GM12878 (cell line): ENCODE data around the gene SIM2. TPM values are rescaled to one million over a fixed set of nuclear protein-coding genes. Genes with fewer than 3 reads are reported as not detected.

Experiments used
- ATAC-seq: fragments of 200-7000 bp; cut with Tn5 transposase; 3 replicates; pipeline ENCODE4 v1.9.1; 2020; ENCODE audit warnings: mild to moderate bottlenecking, moderate library complexity
- BruUV-seq: library from RNA; stranded (reverse); fragments of 400-500 nt; replicated peaks from 2 replicates; lab custom pipeline; 2021; lab: Mats Ljungman, UMichigan
- CTCF ChIA-PET: fragments of 300-600 bp; sonication (Branson Sonifier 250); formaldehyde crosslinking; extraction: SDS; loops from one replicate; lab custom pipeline; 2021; ENCODE audit warnings: inconsistent platforms; lab: Yijun Ruan, JAX
- POLR2A ChIA-PET: fragments of 350-600 bp; formaldehyde crosslinking; extraction: SDS; loops from one replicate; lab custom pipeline; 2021; ENCODE audit warnings: inconsistent platforms; lab: Charles Lee
- RAD21 ChIA-PET: fragments of 300-600 bp; sonication (Branson Sonifier 250); formaldehyde crosslinking; loops from one replicate; lab custom pipeline; 2023; ENCODE audit warnings: antibody characterized with exemption; ENCODE audit not compliant: unreplicated experiment; lab: Charles Lee
- SMC1A ChIA-PET: fragments of 300-600 bp; sonication (Branson Sonifier 250); formaldehyde crosslinking; loops from one replicate; lab custom pipeline; 2023; ENCODE audit not compliant: unreplicated experiment, uncharacterized antibody; lab: Charles Lee
- DNase-seq: peaks from one replicate; pipeline ENCODE4 v3.0.0-alpha.2; 2011; ENCODE audit warnings: low read depth, low spot score
- FAIRE-seq: peaks from 3 replicates; lab custom pipeline; 2011; peaks lifted over from hg19 to GRCh38; lab: Jason Lieb, UNC
- H2AFZ ChIP-seq: 2 replicates; pipeline ENCODE4 v1.6.0; 2011; ENCODE audit warnings: low read depth, low read length, control low read depth; ENCODE audit not compliant: control insufficient read depth
- H3K27ac ChIP-seq: 2 replicates; pipeline ENCODE4 v1.5.1; 2011; ENCODE audit warnings: control low read depth; ENCODE audit not compliant: control insufficient read depth, insufficient read depth
- H3K27me3 ChIP-seq, 2 experiments: replicated peaks in 1 of 2; 2 replicates each; pipeline versions ENCODE4 v1.6.0 to v1.6.1; 2011; ENCODE audit warnings: low read length in 1 of 2; ENCODE audit not compliant: control insufficient read depth in 2 of 2, insufficient read depth in 2 of 2
- H3K36me3 ChIP-seq, 2 experiments: 2 replicates each; pipeline ENCODE4 v1.5.1; 2011; ENCODE audit warnings: low read length in 1 of 2; ENCODE audit not compliant: control insufficient read depth in 2 of 2, insufficient read depth in 2 of 2
- H3K4me1 ChIP-seq: 2 replicates; pipeline ENCODE4 v1.6.1; 2011; ENCODE audit warnings: mild to moderate bottlenecking, low read length, moderate library complexity, mixed read lengths; ENCODE audit not compliant: control insufficient read depth, insufficient read depth
- H3K4me2 ChIP-seq: 2 replicates; pipeline ENCODE4 v1.6.0; 2011; ENCODE audit warnings: control low read depth; ENCODE audit not compliant: control insufficient read depth, insufficient read depth
- H3K4me3 ChIP-seq: fragments of 200-600 bp; sonication (generic); 2 replicates; pipeline ENCODE4 v1.5.1; 2016
- H3K79me2 ChIP-seq: 2 replicates; pipeline ENCODE4 v1.6.0; 2011; ENCODE audit warnings: low read length; ENCODE audit not compliant: control insufficient read depth, insufficient read depth
- H3K9ac ChIP-seq: 2 replicates; pipeline ENCODE4 v1.8.0; 2011; ENCODE audit warnings: low read length, control low read depth, mixed read lengths; ENCODE audit not compliant: control insufficient read depth, insufficient read depth
- H3K9me3 ChIP-seq: replicated peaks from 3 replicates; pipeline ENCODE4 v1.5.1; 2011; ENCODE audit warnings: mild to moderate bottlenecking, low read length; ENCODE audit not compliant: control insufficient read depth, insufficient read depth
- H4K20me1 ChIP-seq: 2 replicates; pipeline ENCODE4 v1.6.0; 2011; ENCODE audit not compliant: control insufficient read depth, insufficient read depth
- IKZF2 ChIP-seq, 2 experiments: fragments of 450-650 bp; IDR thresholded peaks; 2 replicates each; pipeline ENCODE4 v1.6.1; 2017; ENCODE audit warnings: mild to moderate bottlenecking in 2 of 2, moderate library complexity in 2 of 2
- KLF5 ChIP-seq: fragments of 450-650 bp; IDR thresholded peaks from 2 replicates; pipeline ENCODE4 v1.6.1; 2014; ENCODE audit warnings: mild to moderate bottlenecking; ENCODE audit not compliant: partially characterized antibody
- MYB ChIP-seq: fragments of 150-350 bp; IDR thresholded peaks from 2 replicates; pipeline ENCODE4 v1.6.1; 2014; ENCODE audit warnings: mild to moderate bottlenecking, low read depth, low read length, borderline replicate concordance
- PML ChIP-seq: IDR thresholded peaks from 2 replicates; pipeline ENCODE4 v1.6.1; 2012; ENCODE audit warnings: low read length, inconsistent platforms
- POLR2AphosphoS5 ChIP-seq: IDR thresholded peaks from 2 replicates; pipeline ENCODE4 v1.6.1; 2011; ENCODE audit warnings: mild to moderate bottlenecking, low read length, inconsistent platforms
- RCOR1 ChIP-seq: conservative IDR thresholded peaks from 2 replicates; pipeline ENCODE4 v1.6.1; 2012; ENCODE audit warnings: low read depth, low read length, improper control_type of control experiment
- SMARCA5 ChIP-seq: fragments of 450-650 bp; IDR thresholded peaks from 2 replicates; pipeline ENCODE4 v1.6.1; 2017; ENCODE audit warnings: mild to moderate bottlenecking
- SUPT20H ChIP-seq: IDR thresholded peaks from 2 replicates; pipeline ENCODE4 v1.6.1; 2011; ENCODE audit warnings: low read depth, mild to moderate bottlenecking, low read length, moderate library complexity, borderline replicate concordance; ENCODE audit not compliant: control insufficient read depth
- ZBED1 ChIP-seq: IDR thresholded peaks from 2 replicates; pipeline ENCODE4 v1.6.1; 2016; ENCODE audit warnings: borderline replicate concordance
- WGBS: methylation state at CpG from one replicate; pipeline ENCODE4 v1.1.6; 2016; ENCODE audit warnings: low lambda C conversion rate; ENCODE audit not compliant: insufficient replicate concordance, insufficient coverage; ENCODE audit errors: missing lambda C conversion rate; 5-methylcytosine and 5-hydroxymethylcytosine counted together
- in situ Hi-C: fragments of 300-500 bp; cut with MboI; formaldehyde crosslinking; loops from 9 replicates; pipeline ENCODE4 v1.14.3; 2018; ENCODE audit warnings: mixed read lengths
- intact Hi-C: fragments of 100-400 bp; cut with micrococcal nuclease; formaldehyde crosslinking; loops from one replicate; pipeline ENCODE4 v1.14.2; 2022; ENCODE audit not compliant: unreplicated experiment
- polyA plus RNA-seq, 11 experiments: library from polyadenylated mRNA; depleted of rRNA in 4 of 11; unstranded in 6 of 11; stranded (reverse) in 5 of 11; fragments of >200 nt; fragmentation: Nextera tagmentation in 4 of 11; fragmentation: Illumina TruSeq in 1 of 11; extraction: Ambion mirVana in 4 of 11; extraction: Trizol in 1 of 11; gene quantifications; 1 replicate in 1 of 11; 2 replicates in 10 of 11; pipeline versions ENCODE4 v1.2.1 to v1.2.3, GENCODE V29; 2011 to 2016; ENCODE audit warnings: inconsistent platforms in 2 of 11, missing spikeins in 2 of 11, low read depth in 1 of 11
- total RNA-seq, 4 experiments: library from RNA; depleted of rRNA in 3 of 4; stranded (reverse); fragments of >200 nt in 3 of 4; fragmentation: Illumina TruSeq in 1 of 4; extraction: Trizol in 1 of 4; gene quantifications; 2 replicates each; pipeline versions ENCODE4 v1.2.1 to v1.2.3, GENCODE V29; 2013 to 2021
- TF ChIP-seq, protein P1 (sequence below): fragments of 150-350 bp; IDR thresholded peaks from 2 replicates; pipeline ENCODE4 v1.6.1; 2016; ENCODE audit warnings: low read depth, low read length
- TF ChIP-seq, protein P2 (sequence below): IDR thresholded peaks from 2 replicates; pipeline ENCODE4 v1.6.1; 2012; ENCODE audit warnings: low read depth, low read length, improper control_type of control experiment
- TF ChIP-seq, protein P3 (sequence below): fragments of 450-650 bp; IDR thresholded peaks from 2 replicates; pipeline ENCODE4 v1.6.1; 2016; ENCODE audit warnings: mild to moderate bottlenecking, moderate library complexity, borderline replicate concordance
- TF ChIP-seq, protein P4 (sequence below): IDR thresholded peaks from 2 replicates; pipeline ENCODE4 v1.6.1; 2011; ENCODE audit warnings: borderline replicate concordance, low read depth, mild to moderate bottlenecking, moderate library complexity, mixed read lengths, low read length; ENCODE audit not compliant: insufficient read depth; ENCODE audit errors: extremely low read length
- TF ChIP-seq, protein P5 (sequence below): fragments of 450-650 bp; IDR thresholded peaks from 2 replicates; pipeline ENCODE4 v1.6.1; 2017; ENCODE audit warnings: borderline replicate concordance

The SIM2 gene
- total and polyA plus RNA-seq, 10 of the 15 experiments (the other 5 are each of a cell fraction or from before 2014, with no cell fraction given): 0.02 to 0.15 (median 0.05) TPM; not detected in 7

DNA sequence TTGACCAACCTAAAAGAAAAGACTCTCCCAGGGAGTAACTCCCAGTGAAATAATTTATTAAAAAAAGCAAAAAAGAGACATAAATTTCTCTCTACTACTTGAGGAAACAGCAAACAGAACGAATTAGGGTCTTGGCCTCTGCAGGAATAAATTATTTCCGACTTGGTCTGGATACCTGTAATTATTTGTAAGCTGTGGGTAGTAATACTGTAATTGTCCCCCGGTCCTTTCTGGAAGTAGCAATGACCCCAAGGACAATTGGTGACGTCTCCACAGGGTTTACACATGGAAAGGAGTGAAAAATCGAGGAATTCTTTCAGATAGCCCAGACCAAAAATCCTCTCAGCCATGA is 3.7 kb upstream of the SIM2 start:
- H3K27ac ChIP-seq: no peak overlapping the region
- H4K20me1 ChIP-seq: no peaks in the 10 kb centered on the region
- intact Hi-C loops (no loop called here), in situ Hi-C loops (no loop called here)
- H3K9me3 ChIP-seq: no peaks in the 10 kb centered on the region; the same call in 2 of the 3 replicates
- DNase-seq: no peak
- H2AFZ ChIP-seq: no peak overlapping the region
- no peaks in the 10 kb centered on the region for H3K79me2 ChIP-seq
- ChIA-PET CTCF (no interaction called here), SMC1A (no interaction called here), RAD21 (no interaction called here), POLR2A (no interaction called here)
- no peak overlapping the region for H3K9ac ChIP-seq
- H3K4me2 ChIP-seq: no peak overlapping the region
- H3K4me3 ChIP-seq: no peak overlapping the region
- WGBS: 10% methylated on average over 5 of the region's 5 CpGs
- peaks cover 15 to 42% of the 10 kb centered on the region in 2 experiments for H3K27me3 ChIP-seq
- BruUV-seq: no TSS peak
- no peak for FAIRE-seq
- no peaks in the 10 kb centered on the region for H3K36me3 ChIP-seq
- ATAC-seq: no peak
- no peaks in the 10 kb centered on the region for H3K4me1 ChIP-seq
- TF ChIP-seq ZBED1: no peak
- no peak for TF ChIP-seq SMARCA5
- no peak for TF ChIP-seq MYB
- TF ChIP-seq, protein P1, sequence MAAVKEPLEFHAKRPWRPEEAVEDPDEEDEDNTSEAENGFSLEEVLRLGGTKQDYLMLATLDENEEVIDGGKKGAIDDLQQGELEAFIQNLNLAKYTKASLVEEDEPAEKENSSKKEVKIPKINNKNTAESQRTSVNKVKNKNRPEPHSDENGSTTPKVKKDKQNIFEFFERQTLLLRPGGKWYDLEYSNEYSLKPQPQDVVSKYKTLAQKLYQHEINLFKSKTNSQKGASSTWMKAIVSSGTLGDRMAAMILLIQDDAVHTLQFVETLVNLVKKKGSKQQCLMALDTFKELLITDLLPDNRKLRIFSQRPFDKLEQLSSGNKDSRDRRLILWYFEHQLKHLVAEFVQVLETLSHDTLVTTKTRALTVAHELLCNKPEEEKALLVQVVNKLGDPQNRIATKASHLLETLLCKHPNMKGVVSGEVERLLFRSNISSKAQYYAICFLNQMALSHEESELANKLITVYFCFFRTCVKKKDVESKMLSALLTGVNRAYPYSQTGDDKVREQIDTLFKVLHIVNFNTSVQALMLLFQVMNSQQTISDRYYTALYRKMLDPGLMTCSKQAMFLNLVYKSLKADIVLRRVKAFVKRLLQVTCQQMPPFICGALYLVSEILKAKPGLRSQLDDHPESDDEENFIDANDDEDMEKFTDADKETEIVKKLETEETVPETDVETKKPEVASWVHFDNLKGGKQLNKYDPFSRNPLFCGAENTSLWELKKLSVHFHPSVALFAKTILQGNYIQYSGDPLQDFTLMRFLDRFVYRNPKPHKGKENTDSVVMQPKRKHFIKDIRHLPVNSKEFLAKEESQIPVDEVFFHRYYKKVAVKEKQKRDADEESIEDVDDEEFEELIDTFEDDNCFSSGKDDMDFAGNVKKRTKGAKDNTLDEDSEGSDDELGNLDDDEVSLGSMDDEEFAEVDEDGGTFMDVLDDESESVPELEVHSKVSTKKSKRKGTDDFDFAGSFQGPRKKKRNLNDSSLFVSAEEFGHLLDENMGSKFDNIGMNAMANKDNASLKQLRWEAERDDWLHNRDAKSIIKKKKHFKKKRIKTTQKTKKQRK: no peak
- TF ChIP-seq, protein P2, sequence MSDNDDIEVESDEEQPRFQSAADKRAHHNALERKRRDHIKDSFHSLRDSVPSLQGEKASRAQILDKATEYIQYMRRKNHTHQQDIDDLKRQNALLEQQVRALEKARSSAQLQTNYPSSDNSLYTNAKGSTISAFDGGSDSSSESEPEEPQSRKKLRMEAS: no peak
- no peak for TF ChIP-seq KLF5
- TF ChIP-seq, protein P3, sequence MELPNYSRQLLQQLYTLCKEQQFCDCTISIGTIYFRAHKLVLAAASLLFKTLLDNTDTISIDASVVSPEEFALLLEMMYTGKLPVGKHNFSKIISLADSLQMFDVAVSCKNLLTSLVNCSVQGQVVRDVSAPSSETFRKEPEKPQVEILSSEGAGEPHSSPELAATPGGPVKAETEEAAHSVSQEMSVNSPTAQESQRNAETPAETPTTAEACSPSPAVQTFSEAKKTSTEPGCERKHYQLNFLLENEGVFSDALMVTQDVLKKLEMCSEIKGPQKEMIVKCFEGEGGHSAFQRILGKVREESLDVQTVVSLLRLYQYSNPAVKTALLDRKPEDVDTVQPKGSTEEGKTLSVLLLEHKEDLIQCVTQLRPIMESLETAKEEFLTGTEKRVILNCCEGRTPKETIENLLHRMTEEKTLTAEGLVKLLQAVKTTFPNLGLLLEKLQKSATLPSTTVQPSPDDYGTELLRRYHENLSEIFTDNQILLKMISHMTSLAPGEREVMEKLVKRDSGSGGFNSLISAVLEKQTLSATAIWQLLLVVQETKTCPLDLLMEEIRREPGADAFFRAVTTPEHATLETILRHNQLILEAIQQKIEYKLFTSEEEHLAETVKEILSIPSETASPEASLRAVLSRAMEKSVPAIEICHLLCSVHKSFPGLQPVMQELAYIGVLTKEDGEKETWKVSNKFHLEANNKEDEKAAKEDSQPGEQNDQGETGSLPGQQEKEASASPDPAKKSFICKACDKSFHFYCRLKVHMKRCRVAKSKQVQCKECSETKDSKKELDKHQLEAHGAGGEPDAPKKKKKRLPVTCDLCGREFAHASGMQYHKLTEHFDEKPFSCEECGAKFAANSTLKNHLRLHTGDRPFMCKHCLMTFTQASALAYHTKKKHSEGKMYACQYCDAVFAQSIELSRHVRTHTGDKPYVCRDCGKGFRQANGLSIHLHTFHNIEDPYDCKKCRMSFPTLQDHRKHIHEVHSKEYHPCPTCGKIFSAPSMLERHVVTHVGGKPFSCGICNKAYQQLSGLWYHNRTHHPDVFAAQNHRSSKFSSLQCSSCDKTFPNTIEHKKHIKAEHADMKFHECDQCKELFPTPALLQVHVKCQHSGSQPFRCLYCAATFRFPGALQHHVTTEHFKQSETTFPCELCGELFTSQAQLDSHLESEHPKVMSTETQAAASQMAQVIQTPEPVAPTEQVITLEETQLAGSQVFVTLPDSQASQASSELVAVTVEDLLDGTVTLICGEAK: no peak
- TF ChIP-seq, protein P4, sequence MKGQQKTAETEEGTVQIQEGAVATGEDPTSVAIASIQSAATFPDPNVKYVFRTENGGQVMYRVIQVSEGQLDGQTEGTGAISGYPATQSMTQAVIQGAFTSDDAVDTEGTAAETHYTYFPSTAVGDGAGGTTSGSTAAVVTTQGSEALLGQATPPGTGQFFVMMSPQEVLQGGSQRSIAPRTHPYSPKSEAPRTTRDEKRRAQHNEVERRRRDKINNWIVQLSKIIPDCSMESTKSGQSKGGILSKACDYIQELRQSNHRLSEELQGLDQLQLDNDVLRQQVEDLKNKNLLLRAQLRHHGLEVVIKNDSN: no peak
- no peak for TF ChIP-seq RCOR1
- no peak for TF ChIP-seq POLR2AphosphoS5
- TF ChIP-seq PML: no peak
- TF ChIP-seq, protein P5, sequence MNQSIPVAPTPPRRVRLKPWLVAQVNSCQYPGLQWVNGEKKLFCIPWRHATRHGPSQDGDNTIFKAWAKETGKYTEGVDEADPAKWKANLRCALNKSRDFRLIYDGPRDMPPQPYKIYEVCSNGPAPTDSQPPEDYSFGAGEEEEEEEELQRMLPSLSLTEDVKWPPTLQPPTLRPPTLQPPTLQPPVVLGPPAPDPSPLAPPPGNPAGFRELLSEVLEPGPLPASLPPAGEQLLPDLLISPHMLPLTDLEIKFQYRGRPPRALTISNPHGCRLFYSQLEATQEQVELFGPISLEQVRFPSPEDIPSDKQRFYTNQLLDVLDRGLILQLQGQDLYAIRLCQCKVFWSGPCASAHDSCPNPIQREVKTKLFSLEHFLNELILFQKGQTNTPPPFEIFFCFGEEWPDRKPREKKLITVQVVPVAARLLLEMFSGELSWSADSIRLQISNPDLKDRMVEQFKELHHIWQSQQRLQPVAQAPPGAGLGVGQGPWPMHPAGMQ: no peak
- no peak for TF ChIP-seq SUPT20H
- no peak for TF ChIP-seq IKZF2 (IDR thresholded peaks at IDR 0.05)
